ENCODE data around the gene CHRM4. TPM values are rescaled to one million over a fixed set of nuclear protein-coding genes. Genes with fewer than 3 reads are reported as not detected.

The CHRM4 gene
- total RNA-seq, 1 experiment from 2014 or later: not detected

DNA sequence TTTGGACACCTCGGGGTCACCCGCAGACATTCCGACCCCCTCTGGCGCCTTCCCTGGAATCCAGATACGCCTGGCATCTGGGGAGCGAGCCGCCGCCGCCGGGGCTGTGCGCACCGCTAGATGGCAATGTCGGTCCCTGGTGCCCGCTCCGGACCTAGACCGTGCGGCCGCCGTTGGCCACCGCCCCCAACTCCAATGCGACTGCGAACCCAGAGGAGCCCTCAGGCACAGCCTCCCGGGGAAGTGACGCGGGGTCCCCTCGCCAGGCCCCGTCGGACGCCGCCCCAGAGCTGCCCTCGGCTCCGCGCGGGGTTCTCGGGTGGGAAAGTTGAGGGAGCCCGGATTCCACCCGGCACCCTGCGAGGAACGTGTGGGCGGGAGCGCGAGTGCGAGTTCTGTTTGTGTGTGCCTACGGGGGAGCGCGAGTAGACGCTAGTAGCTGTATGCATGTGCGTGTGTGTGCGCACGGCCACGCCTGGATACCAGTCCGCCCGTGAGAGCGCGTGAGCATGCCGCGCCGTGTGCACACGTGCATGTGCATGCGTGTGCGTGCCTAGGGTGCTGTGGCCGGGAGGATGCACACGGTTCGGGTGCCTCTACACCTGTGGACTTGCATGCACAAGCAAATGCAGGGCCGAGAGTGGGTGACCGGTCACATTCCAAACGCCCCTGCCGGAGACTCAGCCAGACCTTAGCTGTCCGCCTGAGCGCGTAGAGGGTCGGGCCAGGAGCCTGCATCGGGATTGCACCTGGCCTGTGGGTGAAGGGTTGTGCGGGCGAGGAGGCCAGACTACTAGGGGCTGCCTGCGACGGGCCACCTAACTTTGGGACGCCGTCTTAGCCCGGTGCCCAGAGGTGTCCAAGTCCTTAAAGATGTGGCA, 1.9 kb downstream of the CHRM4 start:
- intact Hi-C loops (cut with micrococcal nuclease; ENCODE audit: unreplicated experiment): loop anchor here (5.0 kb wide), 1 partner anchor 148 kb away; no protein-coding TSS in a partner anchor
- TF ChIP-seq, protein P1, sequence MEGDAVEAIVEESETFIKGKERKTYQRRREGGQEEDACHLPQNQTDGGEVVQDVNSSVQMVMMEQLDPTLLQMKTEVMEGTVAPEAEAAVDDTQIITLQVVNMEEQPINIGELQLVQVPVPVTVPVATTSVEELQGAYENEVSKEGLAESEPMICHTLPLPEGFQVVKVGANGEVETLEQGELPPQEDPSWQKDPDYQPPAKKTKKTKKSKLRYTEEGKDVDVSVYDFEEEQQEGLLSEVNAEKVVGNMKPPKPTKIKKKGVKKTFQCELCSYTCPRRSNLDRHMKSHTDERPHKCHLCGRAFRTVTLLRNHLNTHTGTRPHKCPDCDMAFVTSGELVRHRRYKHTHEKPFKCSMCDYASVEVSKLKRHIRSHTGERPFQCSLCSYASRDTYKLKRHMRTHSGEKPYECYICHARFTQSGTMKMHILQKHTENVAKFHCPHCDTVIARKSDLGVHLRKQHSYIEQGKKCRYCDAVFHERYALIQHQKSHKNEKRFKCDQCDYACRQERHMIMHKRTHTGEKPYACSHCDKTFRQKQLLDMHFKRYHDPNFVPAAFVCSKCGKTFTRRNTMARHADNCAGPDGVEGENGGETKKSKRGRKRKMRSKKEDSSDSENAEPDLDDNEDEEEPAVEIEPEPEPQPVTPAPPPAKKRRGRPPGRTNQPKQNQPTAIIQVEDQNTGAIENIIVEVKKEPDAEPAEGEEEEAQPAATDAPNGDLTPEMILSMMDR (IDR thresholded peaks at IDR 0.05; ENCODE audit: unreplicated experiment): peak; percentile 82
- no peak overlapping the region for H3K27ac Mint-ChIP-seq (ENCODE audit: unreplicated experiment)
- H3K4me1 Mint-ChIP-seq (ENCODE audit: low read depth, unreplicated experiment): peaks cover 37% of the 10 kb centered on the region
- peak; percentile 89 for DNase-seq
- H3K27me3 Mint-ChIP-seq (ENCODE audit: unreplicated experiment): peaks cover 73% of the 10 kb centered on the region
- H3K36me3 Mint-ChIP-seq (ENCODE audit: insufficient read depth, unreplicated experiment): peaks cover 28% of the 10 kb centered on the region
- H3K9me3 Mint-ChIP-seq (ENCODE audit: low read depth, unreplicated experiment): no peaks in the 10 kb centered on the region
- CTCF ChIA-PET: interaction anchor here (0.7 to 1.2 kb wide), 3 partner anchors 42 to 175 kb away, joined by 3 read pairs; partner anchors contain the start of gene DGKZ
- BruUV-seq (replicated peaks): no TSS peak
- peak overlapping the region; percentile 81 for H3K4me3 Mint-ChIP-seq (ENCODE audit: low read depth, unreplicated experiment)

DNA sequence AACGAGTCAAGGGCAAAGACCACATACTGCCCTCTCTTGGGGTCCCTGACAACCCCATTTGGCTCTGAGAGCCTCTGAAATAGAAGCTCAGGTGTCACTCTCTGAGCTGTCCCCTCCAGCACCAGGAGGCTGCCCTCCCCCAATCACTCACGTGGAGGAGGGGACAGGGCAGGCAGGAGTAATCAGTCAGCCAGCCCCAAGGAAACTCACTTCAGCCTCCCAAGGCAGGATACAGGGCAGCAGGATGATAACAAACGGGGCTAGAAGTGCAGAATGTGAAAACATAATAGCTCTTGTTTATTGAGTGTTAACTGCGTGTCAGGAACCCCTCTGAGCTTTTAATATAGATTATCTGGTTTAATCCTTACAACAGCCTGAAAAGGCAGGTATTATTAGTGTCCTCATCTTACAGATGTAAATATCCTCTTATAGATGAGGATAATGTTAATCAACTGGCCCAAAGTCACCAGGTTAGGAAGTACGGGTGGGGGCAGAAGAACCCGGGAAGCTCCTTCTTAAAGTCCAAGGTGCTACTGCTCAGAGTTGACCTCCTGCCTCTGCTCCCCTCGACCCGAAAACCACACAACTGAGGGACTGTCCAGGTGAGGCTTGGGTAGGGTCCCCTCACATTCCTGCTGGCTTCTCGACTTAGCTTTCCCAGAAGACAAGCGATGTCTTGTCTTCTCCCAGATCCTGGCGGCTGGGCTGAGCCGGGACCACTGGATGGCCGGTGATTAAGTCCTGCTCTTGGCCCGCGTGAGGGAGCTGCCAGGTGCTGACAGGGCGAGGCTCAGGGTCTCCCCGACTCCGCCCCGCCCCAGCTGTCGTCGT, 2.7 kb downstream of the CHRM4 start:
- Mint-ChIP-seq H3K4me1 (ENCODE audit: low read depth, unreplicated experiment) (peaks cover 37% of the 10 kb centered on the region), H3K4me3 (ENCODE audit: low read depth, unreplicated experiment) (peak overlapping the region; percentile 81), H3K27ac (ENCODE audit: unreplicated experiment) (no peak overlapping the region), H3K27me3 (ENCODE audit: unreplicated experiment) (peaks cover 73% of the 10 kb centered on the region), H3K36me3 (ENCODE audit: insufficient read depth, unreplicated experiment) (peaks cover 28% of the 10 kb centered on the region), H3K9me3 (ENCODE audit: low read depth, unreplicated experiment) (no peaks in the 10 kb centered on the region)
- intact Hi-C loops (cut with micrococcal nuclease; ENCODE audit: unreplicated experiment): loop anchor here (5.0 kb wide), 1 partner anchor 148 kb away; no protein-coding TSS in a partner anchor
- DNase-seq: no peak
- no TSS peak for BruUV-seq (replicated peaks)
- CTCF ChIA-PET: interaction anchor here (0.5 to 1.2 kb wide), 4 partner anchors 41 to 221 kb away, joined by 3 read pairs; partner anchors contain the start of gene DGKZ
- TF ChIP-seq, protein P1 (IDR thresholded peaks at IDR 0.05; ENCODE audit: unreplicated experiment): no peak

DNA sequence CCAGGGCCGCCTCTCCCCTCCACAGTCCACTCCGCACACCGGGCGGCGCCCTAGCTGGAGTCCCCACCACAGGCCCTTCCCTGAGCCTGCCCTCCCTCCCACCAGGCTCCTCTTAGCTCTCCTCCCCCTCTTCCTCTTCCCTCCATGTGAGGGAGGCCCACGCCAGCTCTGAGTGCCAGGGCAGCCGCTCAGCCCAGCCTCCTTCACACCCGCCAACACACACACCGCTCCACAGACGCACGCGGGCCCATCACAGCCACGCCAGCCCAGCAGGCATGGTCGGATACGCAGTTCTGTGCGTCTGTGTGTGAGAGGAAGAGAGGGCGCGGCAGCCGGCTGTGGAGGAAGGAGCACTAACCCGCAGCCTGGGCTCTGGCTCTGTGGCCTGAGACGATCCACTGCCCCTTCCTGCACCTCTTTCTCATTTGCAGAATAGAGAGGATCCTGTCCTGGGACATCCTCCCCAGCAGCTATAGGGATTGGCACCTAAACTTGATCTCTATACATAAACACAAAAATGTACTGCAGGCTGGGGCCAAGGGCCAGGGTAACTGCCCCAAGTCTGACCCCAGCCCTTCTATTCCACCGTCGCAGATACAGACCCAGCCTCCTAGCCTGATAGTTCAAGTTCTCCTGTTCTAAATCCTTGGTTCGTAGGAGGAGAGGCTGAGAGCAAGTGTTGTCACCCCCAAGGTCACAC, 3.5 kb downstream of the CHRM4 start:
- Mint-ChIP-seq H3K4me1 (ENCODE audit: low read depth, unreplicated experiment) (peaks cover 35% of the 10 kb centered on the region), H3K9me3 (ENCODE audit: low read depth, unreplicated experiment) (no peaks in the 10 kb centered on the region), H3K4me3 (ENCODE audit: low read depth, unreplicated experiment) (no peak overlapping the region), H3K27ac (ENCODE audit: unreplicated experiment) (no peak overlapping the region), H3K36me3 (ENCODE audit: insufficient read depth, unreplicated experiment) (peaks cover 27% of the 10 kb centered on the region), H3K27me3 (ENCODE audit: unreplicated experiment) (peaks cover 65% of the 10 kb centered on the region)
- BruUV-seq (replicated peaks): no TSS peak
- intact Hi-C loops (cut with micrococcal nuclease; ENCODE audit: unreplicated experiment): loop anchor here (5.0 kb wide), 1 partner anchor 149 kb away; no protein-coding TSS in a partner anchor
- CTCF ChIA-PET: interaction anchor here (0.9 kb wide), 1 partner anchor 141 kb away, joined by 3 read pairs; no protein-coding TSS in a partner anchor
- DNase-seq: no peak
- TF ChIP-seq, protein P1 (IDR thresholded peaks at IDR 0.05; ENCODE audit: unreplicated experiment): no peak

DNA sequence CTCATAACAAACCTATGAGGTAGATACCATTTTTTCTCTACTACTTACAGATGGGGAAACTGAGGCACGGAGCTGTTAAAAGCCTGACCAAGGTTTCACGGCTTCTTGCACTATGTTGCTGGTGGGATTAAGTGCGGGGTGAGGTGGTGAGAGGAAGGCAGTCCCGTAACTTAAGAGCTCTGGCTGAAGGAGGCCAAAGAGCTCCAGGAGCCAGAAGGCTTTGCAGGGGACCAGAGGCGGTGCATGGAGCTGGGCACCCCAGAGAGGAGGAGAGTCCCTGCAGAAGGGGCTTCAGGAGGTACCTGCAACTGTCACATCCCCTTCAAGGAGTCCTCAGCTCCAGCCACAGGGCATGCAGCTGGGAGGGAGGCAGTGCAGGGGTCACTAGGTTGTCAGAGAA, 4.1 kb downstream of the CHRM4 start:
- no TSS peak for BruUV-seq (replicated peaks)
- CTCF ChIA-PET: no interaction called here
- intact Hi-C loops (cut with micrococcal nuclease; ENCODE audit: unreplicated experiment): loop anchor here (5.0 kb wide), 1 partner anchor 150 kb away; no protein-coding TSS in a partner anchor
- Mint-ChIP-seq H3K9me3 (ENCODE audit: low read depth, unreplicated experiment) (no peaks in the 10 kb centered on the region), H3K4me1 (ENCODE audit: low read depth, unreplicated experiment) (peaks cover 29% of the 10 kb centered on the region), H3K36me3 (ENCODE audit: insufficient read depth, unreplicated experiment) (peaks cover 21% of the 10 kb centered on the region), H3K27me3 (ENCODE audit: unreplicated experiment) (peaks cover 59% of the 10 kb centered on the region), H3K4me3 (ENCODE audit: low read depth, unreplicated experiment) (no peak overlapping the region), H3K27ac (ENCODE audit: unreplicated experiment) (no peak overlapping the region)
- DNase-seq: no peak
- TF ChIP-seq, protein P1 (IDR thresholded peaks at IDR 0.05; ENCODE audit: unreplicated experiment): no peak
